ENCODE measurements around the gene JOSD1.

DNA sequence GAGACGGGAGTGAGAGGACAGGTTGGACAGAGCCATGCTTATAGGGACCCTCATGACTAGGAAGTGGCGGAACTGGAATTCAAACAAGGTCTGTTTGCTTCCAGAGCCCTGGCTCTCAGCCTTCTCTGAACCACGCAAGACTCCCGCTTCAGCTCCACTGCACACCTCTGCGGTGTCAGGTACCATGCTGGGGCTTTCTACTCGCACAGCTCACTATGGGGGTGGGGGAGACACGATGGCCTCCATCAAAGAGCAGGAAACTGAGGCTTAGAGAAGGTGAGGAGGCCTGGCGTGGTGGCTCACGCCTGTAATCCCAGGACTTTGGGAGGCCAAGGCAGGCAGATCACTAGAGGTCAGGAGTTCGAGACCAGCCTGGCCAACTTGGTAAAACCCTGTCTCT lies 40.8 kb upstream of the JOSD1 start:
- no peak for TF ChIP-seq EZH2 (IDR thresholded peaks at IDR 0.05; ENCODE audit: borderline replicate concordance, low read length)
- TF ChIP-seq, protein P1, sequence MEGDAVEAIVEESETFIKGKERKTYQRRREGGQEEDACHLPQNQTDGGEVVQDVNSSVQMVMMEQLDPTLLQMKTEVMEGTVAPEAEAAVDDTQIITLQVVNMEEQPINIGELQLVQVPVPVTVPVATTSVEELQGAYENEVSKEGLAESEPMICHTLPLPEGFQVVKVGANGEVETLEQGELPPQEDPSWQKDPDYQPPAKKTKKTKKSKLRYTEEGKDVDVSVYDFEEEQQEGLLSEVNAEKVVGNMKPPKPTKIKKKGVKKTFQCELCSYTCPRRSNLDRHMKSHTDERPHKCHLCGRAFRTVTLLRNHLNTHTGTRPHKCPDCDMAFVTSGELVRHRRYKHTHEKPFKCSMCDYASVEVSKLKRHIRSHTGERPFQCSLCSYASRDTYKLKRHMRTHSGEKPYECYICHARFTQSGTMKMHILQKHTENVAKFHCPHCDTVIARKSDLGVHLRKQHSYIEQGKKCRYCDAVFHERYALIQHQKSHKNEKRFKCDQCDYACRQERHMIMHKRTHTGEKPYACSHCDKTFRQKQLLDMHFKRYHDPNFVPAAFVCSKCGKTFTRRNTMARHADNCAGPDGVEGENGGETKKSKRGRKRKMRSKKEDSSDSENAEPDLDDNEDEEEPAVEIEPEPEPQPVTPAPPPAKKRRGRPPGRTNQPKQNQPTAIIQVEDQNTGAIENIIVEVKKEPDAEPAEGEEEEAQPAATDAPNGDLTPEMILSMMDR (conservative IDR thresholded peaks at IDR 0.05 in 1 of 2, IDR thresholded peaks at IDR 0.05 in 1 of 2; ENCODE audit: extremely low read depth in 1 of 2, insufficient read depth in 1 of 2, low read depth in 1 of 2, low read length in 2 of 2): no peak

Measured in mammary epithelial cell (primary cell).